Medulla oblongata (tissue), 1 donor: Measurements from ENCODE around the gene RAD51B.
A peak's percentile ranks its signal among the peaks of the same experiment; 100 is the strongest.
"Not testable (repeated sequence)": the region's sequence is repeated elsewhere in the genome, so short reads cannot be mapped to it uniquely, and the experiment has no call there.

Experiments
- DNase-seq: peaks from one replicate; pipeline ENCODE4 v3.0.0-alpha.2; 2015; ENCODE audit errors: extremely low spot score

Gene RAD51B

GRCh38 chr14:68027276-68027675, 207.7 kb downstream of the RAD51B start:
- no peak for DNase-seq

- no peak for DNase-seq
Measured at GRCh38 chr14:68028075-68028474, 208.5 kb downstream of the RAD51B start.

DNA sequence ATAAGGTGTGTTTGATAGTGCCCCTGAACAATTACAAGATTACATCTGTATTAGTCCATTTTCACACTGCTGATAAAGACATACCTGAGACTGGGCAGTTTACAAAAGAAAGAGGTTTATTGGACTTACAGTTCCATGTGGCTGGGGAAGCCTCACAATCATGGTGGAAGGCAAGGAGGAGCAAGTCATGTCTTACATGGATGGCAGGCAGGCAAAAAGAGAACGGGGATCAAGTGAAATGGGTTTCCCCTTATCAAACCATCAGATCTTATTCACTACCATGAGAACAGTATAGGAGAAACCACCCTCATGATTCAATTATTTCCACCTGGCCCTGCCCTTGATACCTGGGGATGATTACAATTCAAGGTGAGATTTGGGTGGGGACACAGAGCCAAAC, 211.4 kb downstream of the RAD51B start:
- DNase-seq = not testable (repeated sequence)

DNA sequence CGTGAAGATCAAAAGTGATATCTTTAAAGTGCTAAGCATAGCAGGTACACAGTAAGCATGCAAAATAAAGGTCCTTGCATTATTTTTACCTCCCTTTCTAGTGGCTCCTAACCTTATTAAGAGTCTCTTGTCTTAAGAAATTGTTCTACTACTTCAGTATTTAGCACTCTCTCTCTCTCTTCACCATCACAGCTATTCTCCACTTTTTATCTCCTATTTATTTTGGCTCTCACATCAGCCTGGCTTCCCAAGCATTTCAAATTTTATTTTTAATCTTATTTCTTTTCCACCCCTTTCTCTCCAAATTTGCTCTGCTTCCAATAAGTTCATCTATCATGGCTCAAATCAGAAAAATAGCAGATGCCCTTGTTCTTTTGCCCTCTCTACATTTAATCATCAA, 212.6 kb downstream of the RAD51B start:
- DNase-seq = no peak

DNA sequence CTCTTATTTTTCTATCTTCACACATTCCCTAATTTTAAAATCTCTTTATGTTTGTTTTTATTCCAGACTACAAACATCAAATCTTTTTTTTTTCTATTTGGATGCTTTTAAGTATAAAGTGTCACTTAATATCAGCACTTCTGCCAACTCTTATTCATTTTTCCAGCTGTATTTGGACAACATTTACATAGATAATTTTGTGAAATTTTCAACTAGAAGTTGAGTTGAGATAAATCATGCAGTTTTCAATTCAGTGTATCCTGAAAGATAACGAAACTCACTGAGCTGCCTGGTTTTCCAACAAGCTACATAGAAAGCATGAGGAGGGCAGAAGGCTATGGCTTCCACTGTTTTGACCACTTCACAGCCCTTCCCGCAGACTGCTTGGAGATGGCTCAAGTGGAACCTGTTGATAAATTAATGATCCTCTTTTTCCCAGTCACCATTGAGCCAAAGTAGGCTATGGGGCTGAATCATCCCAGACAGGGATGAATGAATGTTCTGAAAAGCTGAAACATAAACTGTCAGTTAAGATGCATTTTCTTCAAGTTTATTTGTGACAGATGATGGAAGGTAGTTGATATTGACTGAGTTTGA, 213.9 kb downstream of the RAD51B start:
- no peak for DNase-seq

DNA sequence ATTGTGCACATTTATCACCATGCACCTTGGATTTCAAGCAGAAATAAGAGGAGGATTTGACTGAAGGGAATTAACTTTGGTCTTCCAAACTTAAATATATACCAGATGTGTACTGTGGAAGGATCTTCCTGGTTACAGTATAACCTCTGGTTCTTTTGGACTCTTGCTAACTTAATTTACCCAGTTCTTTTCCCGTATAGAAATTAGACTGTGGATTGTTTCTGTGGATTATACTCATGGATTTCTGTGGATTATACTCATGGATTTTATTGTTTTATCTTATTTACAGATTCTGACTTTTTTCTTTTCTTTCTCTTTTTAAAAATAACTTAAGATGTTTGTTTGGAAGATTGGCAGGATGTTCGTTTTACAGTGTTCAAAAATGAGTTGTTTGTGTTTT, 215.3 kb downstream of the RAD51B start:
- DNase-seq = no peak

- no peak for DNase-seq
Measured at GRCh38 chr14:68036202-68036601, 216.6 kb downstream of the RAD51B start.

DNA sequence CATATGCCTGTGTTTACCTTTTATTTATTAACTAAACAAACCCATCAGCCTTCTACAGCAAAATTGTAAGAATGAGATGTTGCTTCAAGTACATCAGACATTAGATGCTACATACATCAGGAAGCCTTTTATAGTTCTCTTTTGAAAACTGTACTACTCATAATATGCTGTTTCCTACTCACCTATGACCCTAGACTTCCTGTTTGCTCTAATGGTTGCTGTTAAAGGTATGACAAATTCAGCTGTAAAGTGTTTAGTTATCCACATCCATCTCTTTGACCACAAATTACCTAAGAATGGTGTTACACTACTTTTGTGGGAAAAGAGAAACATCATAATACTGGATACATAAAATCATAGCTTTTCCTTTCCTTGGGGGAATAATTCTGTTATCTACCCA, 220.0 kb downstream of the RAD51B start:
- DNase-seq = no peak

DNA sequence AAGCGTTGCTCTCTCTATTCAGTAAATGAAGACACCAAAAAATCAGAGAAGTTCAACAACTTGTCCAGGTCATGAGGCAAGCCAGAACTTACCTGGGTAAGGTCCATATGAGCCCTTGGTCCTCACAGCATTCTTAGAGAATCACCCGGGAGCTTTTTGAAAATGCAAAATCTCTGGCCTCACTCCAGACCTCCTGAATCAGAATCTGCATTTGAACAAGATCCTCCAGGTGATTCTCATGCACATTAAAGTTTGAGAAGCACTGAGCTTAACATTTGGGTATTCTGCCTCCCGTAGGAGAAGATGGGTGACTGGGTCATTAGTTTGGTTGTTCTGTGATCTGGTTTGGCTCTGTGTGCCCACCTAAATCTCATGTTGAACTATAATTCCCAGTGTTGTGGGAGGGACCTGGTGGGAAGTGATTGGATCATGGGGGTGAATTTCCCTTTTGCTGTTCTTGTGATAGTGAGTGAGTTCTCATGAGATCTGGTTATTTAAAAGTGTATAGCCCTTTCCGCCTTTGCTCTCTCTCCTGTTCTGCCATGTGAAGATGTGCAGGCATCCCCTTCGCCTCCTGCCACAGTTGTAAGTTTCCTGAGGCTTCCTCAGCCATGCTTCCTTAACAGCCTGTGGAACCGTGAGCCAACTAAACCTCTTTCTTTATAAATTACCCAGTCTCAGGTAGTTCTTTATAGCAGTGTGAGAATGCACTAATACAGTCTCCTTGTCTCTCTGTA, 221.2 kb downstream of the RAD51B start:
- no peak for DNase-seq

- DNase-seq = no peak
Measured at GRCh38 chr14:68041876-68042354, 222.3 kb downstream of the RAD51B start.

DNA sequence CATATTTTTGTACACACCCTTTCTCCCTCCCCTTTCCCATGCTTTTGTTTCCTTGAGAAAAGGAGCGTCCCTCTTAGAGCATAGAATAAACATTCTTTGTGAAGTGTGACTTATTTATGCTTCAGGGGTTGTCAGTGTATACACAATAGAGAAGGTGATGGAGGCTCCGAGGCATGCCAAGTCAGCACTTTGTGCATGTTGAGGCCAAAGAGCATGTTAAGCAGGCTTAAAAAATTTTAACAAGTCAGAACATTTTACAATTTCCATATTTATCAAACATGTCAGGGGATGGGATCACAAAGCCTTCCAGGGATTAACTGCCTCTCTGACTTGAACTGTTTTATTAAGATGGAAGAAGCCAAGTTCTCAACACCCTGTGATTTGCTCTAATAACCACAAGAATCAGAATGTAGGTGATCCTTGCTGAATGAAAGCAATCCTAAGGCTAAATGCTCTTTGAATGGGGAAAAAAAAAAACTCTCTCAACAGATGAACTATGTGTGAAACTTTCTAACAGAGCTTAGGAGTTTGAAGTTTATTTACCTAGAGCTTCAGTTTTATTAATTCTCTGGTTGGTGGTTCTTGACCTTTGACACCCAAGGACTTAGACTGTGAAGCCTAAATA, 223.1 kb downstream of the RAD51B start:
- DNase-seq = no peak

DNA sequence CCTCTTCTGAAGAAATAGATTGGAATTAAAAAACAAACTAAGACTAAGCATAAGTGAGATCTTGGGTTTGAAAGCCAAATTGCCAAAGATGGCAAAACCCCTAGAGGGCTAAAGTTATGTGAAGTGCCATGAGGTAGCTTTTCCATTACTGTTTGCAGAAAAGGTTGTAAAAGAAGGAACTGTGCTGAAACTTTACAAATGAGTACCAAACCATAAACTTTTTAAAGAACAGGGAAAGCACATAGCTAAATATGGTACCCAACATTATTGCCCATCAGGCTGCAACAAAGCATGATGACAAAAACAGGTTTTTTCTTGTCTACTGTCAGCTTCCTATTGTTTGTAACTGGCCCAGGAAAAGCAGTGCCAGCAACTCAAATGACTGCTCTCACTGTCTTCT, 224.2 kb downstream of the RAD51B start:
- peak; percentile 30 for DNase-seq

- DNase-seq = no peak
Measured at GRCh38 chr14:68047906-68048305, 228.3 kb downstream of the RAD51B start.

DNA sequence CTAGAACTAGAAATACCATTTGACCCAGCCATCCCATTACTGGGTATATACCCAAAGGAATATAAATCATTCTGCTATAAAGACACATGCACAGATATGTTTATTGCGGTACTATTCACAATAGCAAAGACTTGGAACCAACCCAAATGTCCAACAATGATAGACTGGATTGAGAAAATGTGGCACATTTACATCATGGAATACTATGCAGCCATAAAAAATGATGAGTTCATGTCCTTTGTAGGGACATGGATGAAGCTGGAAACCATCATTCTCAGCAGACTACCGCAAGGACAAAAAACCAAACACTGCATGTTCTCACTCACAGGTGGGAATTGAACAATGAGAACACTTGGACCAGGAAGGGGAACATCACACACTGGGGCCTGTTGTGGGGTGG, 229.2 kb downstream of the RAD51B start:
- not testable (repeated sequence) for DNase-seq

DNA sequence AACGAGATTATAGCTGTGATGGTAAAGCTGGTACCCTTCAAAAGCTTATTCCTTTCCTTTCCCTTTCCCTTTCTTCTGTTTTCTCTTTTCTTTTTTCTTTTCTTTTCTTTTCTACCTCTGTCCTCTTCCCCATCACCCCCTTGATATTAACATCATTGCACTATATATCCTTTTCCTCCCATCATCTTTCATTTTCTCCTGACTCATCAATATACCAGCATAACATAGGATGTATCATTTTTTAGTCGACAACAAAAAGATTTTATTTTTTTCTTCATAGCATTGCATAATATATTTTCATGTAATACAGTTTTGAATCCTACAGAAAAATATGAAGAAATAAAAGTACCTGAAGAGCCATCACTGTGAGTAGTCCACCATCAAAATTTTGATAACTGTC, 230.6 kb downstream of the RAD51B start:
- DNase-seq = no peak

DNA sequence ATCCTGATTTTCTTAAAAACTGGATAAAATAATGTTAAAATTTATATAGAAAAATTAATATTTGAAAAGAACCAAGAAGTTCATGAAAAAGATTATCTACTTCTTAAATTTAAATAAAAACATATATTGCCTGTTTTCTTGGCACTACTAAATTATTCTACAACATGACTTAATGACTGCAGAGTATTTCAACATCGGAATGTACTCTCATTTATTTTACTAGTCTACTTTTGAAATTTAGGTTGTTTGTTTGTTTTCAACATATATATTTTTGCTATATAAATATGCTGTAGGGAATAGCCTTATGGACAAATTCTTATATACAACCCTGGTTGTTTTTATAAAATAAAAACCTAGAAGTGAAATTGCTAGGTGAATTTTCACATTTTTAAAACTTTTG, 231.6 kb downstream of the RAD51B start:
- DNase-seq = no peak

DNA sequence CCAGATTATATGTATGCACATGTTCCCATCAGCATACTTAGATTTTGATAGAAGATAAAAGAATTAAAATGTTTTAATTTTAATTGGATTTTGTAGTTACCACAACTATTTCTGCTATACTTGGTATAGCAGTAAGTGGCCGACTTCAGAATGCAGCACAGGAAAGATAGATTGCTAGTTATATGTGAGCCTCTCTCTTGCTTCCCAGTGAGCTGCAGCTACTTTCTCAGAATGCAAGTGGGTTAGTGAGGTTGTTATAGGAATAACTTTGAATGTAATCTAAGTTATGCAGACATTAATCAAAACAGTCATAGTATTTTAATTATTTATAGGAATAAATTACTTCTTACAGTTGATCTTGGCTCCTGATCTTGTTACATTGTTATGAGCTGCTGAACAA, 240.6 kb downstream of the RAD51B start:
- DNase-seq = no peak

DNA sequence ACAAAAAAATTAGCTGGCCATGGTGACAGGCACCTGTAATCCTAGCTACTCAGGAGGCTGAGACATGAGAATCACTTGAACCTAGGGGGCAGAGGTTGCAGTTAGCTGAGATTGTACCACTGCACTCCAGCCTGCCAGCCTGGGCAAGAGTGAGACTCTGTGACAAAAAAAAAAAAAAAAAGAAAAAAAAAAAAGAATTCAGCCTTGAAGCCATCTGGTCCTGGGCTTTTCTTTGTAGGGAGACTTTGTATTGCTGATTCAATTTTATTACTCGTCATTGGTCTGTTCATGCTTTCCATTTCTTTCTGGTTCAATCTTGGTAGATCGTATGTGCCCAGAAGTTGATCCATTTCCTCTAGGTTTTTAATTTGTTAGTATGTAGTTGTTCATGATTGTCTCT, 243.1 kb downstream of the RAD51B start:
- no peak for DNase-seq

GRCh38 chr14:68065322-68065721, 245.7 kb downstream of the RAD51B start:
- DNase-seq = no peak

DNA sequence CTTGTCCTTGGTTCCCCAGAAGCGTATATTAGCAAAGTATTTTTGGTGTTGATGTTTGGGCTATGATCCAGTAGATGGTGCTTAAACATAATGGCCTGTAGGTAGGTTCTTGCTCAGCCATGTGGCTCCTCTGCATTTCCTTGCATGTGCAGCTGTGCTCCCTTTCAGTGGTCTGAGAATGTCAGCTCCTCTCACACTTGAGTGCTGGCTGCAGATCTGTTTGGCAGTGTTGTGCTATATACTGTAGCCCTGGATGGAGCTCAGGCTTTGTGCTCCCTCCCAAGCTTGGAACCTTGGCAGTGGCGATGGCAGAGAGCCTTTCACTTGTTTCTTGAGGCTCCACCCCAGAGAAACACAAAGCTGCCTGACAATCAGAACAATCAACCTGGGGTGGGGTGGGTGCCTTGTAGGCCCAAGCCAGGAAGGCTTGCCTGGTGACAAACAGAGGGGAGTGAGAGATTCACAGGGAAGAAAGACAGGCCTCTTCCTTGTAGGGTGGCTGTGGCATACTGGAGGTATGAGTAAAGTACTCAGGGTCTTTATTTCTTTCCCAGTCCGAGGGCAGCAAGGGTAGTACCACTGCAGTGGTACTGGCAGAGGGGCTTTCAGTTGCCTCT, 255.3 kb downstream of the RAD51B start:
- no peak for DNase-seq

DNA sequence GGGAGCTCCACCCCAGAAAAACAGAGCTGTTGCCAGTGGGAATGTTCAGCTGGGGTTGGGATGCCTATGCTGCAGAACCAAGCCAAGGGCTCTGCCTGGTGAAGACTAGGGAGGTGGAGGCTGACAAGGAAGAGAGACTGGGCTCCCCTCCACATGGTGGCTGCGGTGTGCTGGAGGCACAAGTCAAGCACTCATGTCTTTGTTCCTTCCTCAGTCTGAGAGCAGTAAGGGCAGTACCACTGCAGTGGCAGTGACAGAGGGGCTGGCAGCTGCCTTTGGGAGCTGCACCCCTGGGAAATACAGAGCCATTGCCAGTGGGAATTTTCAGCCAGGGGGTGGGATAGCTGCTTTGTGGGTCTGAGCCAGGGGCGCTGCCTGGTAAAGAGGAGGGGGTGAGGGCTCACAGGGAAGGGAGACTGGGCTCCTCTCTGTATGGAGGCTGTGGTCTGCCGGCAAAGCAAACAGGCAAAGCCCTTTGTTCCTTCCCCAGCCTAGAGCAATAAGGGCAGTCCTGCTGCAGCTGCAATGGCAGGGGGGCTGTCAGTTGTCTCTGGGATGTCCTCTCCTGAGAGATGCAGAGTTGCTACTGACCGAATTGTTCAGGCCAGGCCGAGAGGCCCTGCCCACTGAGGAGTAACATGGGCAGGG, 255.9 kb downstream of the RAD51B start:
- no peak for DNase-seq

DNA sequence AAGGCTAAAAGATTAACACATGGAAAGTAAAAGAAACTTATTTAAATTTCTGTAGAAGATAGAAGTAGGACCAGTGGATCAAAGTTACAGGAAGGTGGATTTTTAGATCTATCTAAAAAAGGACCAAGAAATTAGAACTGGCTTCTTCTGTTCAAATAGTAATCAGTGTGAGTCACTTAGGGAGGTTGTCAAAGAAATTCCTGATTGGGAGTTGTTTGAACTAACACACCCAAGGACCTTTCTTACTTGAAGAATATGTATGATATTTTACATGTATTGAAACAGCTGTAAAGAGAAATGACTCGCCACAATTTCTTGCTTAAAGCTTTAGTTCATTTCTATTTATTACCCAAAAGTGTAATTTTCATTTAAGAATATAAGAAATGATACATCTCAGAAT, 256.9 kb downstream of the RAD51B start:
- DNase-seq = no peak
